HG02938 (cell line): ENCODE data around the gene ICAM1.
A peak's percentile ranks its signal among the peaks of the same experiment; 100 is the strongest.
"Not testable (repeated sequence)": the region's sequence is repeated elsewhere in the genome, so short reads cannot be mapped to it uniquely, and the experiment has no call there.

Source experiments
- ATAC-seq: cut with Tn5 transposase; IDR thresholded peaks from one replicate; pipeline ENCODE4 v1.9.1; 2021; ENCODE audit warnings: mild to moderate bottlenecking, moderate library complexity; ENCODE audit not compliant: unreplicated experiment

Gene ICAM1, protein sequence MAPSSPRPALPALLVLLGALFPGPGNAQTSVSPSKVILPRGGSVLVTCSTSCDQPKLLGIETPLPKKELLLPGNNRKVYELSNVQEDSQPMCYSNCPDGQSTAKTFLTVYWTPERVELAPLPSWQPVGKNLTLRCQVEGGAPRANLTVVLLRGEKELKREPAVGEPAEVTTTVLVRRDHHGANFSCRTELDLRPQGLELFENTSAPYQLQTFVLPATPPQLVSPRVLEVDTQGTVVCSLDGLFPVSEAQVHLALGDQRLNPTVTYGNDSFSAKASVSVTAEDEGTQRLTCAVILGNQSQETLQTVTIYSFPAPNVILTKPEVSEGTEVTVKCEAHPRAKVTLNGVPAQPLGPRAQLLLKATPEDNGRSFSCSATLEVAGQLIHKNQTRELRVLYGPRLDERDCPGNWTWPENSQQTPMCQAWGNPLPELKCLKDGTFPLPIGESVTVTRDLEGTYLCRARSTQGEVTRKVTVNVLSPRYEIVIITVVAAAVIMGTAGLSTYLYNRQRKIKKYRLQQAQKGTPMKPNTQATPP

DNA sequence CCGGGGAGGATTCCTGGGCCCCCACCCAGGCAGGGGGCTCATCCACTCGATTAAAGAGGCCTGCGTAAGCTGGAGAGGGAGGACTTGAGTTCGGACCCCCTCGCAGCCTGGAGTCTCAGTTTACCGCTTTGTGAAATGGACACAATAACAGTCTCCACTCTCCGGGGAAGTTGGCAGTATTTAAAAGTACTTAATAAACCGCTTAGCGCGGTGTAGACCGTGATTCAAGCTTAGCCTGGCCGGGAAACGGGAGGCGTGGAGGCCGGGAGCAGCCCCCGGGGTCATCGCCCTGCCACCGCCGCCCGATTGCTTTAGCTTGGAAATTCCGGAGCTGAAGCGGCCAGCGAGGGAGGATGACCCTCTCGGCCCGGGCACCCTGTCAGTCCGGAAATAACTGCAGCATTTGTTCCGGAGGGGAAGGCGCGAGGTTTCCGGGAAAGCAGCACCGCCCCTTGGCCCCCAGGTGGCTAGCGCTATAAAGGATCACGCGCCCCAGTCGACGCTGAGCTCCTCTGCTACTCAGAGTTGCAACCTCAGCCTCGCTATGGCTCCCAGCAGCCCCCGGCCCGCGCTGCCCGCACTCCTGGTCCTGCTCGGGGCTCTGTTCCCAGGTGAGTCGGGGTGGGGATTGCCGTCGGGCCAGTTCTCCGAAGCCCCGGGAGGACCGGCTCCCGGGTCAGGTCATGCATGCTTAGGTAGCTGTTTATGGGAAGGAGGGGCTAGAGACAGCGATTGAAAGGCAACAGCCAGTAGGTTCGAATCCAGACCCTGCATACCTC lies at the start of gene ICAM1:
ICAM1 (plus strand) TSS at position 505 of the 779 bp plus-strand sequence; CDS start at position 545, 40 bp downstream.
- peak; percentile 37 for ATAC-seq

DNA sequence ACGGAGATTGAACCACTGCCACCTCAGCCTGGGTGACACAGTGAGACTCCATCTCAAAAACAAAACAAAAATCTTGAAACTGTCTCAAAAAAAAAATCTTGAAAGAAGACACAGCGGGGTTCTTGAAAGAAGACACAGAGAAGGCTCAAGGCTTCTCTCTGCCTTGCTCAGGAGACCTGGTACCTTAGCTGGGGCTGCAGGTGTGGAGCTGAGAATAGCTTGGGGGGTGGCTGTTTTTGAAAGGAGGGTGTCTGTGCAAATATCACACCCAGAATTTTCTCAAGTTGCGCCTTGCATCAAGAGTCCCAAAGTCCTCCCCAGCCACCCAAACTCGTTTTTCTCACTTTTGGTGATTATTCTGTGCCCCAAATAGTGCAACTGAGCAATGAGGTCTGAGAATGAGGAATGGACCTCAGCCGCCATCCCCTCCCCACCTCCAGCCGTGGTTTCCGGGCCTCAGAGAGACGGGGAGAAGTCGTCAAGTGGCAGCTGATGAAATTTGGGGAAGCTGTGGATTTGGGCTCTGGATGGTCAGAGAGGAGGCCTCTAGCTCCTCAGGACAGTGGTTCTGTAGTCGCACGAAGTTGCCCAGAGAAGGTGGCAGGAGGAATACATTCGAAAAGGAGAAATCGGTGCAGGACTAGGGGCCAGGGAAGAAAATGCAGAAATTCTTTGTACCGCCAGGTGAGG lies 48.6 kb upstream of the ICAM1 start:
- no peak for ATAC-seq

DNA sequence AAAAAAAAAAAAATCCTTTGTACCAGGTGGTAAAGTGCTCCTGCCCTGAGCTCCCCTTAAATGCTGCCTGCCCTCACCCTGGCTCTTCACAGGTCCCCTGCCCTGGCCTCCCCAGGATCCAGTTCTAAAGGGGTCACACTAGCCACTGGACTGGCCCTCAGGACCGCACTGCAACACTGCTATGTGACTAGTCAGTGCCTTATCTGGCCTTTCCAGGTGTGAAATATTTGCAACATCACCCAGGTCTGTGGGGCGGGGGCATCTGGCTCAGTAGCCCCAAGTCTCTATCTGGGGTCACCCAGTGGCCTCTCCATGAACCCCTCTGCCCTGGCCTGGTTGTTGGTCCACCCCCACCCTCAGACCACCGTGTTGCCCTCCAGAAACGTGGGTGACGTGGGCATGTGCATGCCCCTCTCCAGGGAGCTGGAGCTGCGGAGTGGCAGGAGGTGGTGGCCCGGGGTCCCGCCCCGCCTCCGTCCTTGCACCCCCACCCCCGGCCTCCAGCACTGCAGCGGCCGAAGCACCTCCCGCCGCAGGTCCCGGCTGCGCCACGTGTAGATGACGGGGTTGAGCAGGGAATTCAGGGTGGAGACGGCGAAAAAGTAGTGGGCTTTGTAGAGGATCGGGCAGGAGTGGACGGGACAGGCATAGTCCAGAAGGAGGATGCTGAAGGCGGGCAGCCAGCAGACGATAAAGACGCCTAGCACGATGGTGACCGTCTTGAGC lies 47.3 kb upstream of the ICAM1 start:
- no peak for ATAC-seq

DNA sequence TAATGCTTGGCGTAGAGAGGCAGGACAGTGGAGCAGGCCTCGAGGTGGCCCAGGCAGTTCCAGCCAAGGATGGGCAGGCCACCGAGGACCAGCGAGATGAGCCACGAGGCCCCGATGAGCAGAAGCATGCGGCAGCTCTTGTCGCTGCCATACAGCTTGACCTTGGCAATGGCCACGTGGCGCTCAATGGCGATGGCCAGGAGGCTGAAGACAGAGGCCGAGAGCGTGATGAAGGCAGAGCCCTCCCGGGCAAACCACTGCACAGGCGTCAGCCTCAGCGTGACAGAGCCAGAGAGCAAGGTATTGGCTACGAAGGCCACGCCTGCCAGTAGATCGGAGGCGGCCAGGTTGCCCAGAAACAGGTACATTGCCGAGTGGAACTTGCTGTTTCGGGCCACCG lies 46.6 kb upstream of the ICAM1 start:
- no peak for ATAC-seq

DNA sequence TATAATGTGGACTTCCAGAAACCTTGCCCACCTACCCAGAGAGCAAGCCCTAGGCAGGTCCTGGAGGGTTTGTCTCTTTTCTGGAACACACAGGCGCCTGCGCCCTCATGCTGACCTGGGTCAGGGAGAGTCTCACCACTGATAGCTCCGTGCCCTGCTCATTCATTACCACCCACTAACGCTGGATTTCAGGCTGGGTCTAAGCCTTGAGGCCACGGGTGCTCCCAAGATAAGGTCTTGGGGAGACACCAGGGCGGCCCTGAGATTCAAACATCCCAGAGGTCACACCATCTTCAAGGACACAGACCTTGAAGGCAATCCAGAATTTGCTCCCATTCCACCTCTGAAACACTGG lies 44.9 kb upstream of the ICAM1 start:
- no peak for ATAC-seq

DNA sequence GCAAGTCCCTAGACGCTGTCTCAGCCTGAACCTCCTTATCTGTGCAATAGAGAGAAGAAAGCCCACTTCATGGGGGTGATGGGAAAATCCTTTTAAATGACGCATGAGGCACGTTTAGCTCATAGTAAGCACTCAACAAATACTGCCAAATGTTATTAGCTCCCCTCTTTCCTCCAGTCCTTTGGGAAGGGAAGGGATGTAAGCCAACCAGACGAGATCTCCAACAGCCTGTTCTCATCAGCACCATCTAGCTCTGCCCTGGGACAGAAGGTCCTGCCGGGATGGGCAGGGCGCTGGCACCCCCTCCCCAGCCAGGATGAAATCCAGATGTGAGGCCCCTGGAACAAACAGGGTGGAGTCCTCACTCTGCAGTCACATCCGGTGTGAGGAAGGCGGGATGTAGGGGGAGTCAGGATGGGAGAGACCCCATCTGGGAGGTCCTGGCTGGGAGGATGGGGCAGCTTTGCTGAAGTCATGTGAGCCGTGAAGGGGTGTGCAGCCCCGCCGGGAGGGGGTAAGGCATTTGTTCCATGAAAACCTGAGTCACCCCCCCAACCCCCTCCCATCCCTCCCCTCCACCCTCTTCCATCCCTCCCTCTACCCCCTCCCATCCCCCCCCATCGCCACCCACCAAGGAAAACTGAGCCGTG lies 44.4 kb upstream of the ICAM1 start:
- ATAC-seq, result no peak

DNA sequence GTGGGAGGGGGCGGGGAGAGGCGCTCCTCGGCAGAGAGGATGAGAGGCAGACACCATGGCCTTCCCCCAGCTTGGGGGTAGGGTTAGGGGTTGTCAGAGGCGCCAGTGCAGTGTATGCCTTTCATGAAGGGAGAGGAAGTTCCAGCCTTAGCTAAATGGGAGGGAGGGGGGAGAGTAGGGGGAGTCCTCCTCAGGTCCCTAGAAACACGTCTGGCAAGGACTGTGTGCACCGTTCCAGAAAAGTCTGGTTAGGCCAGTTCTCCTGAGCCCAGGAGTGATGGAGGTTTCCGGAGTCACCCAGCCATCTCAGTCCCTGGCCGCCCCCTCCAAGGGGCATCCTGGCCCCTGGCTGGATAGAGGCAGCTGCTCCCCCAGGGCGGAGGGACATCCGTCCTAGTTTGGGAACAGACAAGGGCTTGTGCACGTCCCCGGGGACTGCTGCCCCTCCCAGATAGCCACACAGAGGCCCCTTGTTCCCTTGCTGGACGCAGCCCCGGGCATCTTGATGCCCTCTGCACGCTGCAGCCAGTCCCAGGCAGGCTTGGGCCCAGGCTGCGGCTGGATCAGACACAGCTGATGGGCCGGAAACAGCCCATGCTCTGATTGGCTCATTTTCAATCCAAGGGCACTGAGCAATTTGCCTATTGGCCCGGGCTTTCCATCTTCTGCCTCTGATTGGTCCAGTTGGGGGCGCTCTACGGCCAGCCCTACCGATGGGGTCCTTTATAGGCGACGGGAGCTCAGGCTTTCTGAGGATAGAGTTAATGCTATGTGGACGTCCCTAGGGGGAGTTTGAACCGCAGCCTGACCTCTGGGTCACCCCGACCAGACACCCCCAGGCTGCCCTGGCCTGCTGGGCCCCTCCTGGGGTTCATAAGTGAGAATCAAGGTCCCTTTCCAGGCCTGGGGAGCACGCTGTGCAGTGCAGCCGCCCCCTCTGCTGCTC lies 43.6 kb upstream of the ICAM1 start:
- no peak for ATAC-seq

DNA sequence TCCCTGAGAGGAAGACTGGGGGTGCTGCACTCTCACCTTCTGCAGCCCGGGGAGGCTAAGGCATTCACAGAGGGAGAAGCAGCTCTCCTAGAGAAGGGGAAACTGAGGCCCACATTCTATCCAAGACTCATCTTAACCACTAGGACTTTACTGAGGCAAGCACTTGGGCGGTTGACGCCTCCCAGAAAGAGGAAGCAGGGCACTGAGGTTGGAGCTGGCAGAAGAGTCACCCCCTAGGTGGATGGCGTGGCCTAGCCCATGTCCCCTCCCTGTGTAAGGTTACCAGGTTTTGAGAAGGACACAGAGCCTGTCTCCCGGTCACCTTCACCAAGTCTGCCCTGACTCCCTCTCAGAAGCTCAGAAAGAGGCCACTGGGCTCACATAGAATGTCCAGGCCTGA lies 42.5 kb upstream of the ICAM1 start:
- no peak for ATAC-seq

DNA sequence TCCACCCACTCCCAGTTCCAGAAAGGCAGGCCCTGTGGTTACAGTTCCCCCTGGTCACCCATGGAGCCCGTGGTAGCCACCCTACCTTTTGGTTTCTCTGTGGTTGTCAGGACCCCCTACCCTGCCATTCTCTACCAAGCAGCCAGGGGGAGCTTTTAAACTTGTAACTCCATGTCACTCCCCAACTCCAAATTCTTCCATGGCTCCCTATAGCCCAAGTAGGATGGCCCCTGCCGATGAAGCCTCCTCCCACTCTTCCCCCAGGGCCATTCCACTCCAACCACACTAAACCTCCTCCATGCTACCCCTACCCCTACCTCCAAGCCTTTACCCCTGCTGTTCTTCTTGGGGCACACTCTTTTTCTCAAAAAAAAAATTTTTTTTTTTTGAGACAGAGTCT lies 42.0 kb upstream of the ICAM1 start:
- no peak for ATAC-seq

DNA sequence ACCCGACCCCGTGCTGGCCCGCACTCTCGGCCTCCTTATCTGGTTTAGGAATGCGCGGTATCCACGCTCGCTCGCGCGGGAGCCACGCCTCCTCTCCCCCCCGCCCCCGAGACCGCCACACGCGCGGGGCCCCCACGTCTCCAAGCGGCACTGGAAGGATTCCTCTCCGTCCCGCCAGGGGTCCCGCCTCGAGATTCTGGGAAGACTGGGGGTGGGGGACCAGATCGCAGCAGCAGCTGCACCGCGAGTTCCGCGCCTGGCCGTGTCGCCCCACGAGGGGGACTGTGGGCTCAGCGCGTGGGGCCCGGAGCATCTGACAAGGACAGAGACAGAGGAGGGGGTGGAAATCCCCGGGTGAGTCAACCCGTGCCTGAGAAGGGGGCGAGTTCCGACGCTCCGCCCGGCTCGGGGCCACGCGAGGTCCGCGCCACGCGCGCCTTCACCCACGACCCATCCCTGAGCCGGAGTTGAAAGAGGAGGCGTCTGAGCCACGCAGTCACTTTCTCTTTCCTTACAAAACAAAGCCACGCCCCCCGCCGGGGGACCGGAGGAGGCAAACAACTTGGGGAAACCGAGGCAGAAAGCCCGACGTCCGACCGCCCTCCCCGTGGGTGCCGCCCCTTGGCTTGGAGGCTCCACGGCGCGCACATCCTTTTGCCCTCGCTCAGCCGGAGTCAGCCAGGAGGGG lies 40.6 kb upstream of the ICAM1 start:
- no peak for ATAC-seq

DNA sequence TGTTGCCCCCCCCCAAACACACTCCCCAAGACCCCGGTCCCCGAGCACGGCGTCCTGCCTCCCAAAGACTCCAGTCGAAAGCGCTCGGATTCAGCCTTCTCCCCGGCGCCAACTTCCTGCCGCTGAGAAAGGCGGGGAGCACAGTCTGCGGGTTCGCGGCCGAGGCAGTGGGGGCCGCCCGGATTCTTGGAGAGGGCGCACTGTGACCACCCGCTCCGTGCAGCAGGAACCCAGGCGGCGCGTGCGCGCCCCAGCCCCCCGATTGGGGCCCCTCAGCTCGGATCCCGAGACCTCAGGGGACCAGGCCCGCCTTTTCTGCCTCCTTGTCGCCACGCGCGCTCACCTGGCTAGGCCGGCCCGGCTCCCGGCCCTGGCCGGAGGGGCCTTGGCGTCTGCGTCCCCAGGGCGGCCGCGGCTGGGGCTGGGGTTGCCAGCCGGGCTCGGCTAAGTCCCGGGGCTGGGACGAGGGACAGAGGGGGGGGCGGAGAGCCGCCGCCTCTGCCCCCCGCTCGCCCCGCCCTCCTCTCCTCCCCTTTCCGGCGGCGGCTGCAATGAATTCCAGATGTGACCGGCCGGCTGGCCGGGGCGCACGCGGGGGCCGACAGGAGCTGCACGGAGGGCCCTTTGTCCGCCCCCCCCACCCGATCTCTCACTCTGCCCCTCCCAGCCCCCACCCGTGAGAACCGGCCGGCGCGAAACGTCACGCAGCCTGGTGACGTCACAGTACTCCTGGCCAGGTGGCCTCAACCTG lies 39.9 kb upstream of the ICAM1 start, which contains the start of gene S1PR2:
S1PR2 (minus strand) TSS at position 471 of the 751 bp plus-strand sequence. CDS start 6,426 bp downstream, outside the sequence.
- no peak for ATAC-seq

DNA sequence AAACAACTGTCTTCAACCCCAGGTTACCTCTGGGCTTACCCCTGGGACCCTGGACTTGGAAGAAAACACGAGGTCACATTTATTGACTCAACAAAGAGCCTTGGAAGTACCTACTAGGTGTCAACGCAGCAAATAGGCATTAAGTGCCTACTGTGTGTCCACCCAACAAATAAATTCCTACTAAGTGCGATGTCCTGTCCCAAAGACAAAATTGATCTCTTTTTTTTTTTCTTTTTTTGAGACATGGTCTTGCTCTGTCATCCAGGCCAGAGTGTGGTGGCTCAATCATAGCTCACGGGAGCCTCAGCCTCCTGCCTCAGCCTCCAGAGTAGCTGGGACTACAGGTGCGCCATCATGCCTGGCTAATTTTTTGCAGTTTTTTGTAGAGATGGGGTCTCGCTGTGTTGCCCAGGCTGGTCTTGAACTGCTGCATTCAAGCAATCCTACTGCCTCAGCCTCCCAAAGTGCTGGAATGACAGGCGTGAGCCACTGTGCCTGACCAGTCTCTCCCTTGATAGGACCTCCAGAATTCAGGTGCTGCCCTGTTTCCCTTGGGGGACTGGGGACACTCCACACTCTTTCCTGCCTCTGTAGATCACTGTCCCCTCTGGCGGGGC lies 39.2 kb upstream of the ICAM1 start:
- ATAC-seq, result no peak

DNA sequence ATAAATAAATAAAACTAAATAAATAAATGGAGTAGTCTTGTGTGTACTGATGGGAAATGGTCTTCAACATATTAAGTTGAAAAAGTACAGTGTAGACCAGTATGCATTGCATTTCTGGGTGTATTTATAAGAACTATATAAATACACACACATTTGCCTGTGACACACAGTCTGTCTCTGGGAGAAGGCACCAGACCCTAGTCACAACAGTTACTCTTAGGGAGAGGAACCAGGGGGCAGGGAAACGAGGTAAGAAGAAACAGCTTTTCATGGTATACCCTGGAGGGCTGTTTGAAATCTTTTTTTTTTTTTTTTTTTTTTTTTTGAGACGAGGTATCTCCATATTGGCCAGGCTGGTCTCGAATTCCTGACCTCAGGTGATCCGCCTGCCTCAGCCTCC lies 37.0 kb upstream of the ICAM1 start:
- ATAC-seq, result no peak

DNA sequence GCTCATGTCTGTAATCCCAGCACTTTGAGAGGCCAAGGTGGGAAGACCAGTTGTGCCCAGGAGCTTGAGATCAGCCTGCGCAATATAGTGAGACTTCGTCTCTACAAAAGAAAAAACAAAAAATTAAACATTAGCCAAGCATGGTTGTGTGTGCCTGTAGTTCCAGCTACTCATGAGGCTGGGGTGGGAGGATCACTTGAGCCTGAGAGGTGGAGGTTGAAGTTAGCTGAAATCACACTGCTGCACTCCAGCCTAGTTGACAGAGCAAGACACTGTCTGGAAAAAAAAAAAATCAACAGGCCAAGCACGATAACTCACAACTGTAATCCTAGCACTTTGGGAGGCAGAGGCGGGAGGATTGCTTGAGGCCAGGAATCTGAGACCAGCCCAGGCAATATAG lies 35.9 kb upstream of the ICAM1 start:
- no peak for ATAC-seq

DNA sequence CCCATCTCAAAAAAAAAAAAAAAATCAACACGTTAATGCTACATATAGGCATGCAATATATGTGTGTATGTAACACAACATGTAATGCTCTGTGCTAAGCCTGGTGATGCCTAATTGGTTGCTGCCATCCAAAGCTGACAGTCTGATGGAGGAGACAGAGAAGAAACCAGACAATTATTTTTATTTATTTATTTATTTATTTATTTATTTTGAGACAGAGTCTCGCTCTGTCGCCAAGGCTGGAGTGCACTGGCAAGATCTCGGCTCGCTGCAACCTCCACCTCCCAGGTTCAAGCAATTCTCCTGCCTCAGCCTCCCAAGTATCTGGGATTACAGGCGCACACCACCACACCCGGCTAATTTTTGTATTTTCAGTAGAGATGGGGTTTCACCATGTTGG lies 35.5 kb upstream of the ICAM1 start:
- not testable (repeated sequence) for ATAC-seq

DNA sequence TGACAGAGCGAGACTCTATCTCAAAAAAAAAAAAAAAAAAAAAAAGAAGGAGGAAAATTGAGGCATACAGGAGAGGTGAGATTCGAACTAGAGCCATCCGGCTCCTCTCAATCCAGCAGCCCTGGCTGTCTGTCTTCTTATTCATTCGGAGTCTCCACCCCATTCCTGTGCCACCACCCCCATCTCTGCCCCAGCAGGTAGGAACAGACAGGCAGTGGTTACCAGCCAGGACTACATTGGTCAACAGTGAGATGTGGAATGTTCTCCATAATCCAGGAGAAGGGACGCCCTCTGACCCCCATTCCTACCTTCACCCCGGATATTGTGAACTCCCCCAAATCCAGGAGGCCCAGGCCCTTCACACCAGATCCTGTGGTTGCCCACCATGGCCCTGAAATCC lies 33.2 kb upstream of the ICAM1 start:
- no peak for ATAC-seq

DNA sequence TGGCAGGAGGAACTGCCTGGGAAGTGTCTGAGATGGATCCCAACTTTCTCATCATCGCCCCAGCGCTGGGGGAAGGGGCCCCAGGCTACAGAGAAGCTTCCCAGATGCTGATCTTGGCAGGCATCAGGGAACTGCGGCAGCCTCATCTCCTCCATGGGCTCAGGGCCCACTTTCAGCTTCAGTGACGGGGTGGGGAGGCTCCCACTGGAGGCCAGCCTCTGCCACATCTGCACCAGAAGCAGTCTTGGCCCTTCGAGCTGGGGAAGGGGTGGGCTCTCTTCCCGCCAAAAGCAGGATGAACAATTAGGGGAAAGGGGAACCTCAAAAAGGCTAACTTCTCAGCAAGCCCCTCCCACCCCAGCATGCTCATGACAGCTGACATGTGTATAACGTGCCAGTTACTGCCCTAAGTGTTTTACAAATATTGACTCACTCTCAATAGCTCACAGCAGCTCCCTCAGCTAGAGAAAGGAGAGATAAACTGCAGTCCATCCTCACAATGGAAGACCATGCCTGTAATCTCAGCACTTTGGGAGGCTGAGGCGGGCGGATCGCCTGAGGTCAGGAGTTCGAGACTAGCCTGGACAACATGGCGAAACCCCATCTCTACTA lies 32.6 kb upstream of the ICAM1 start:
- no peak for ATAC-seq
